ENCODE measurements around the gene SEC16B.

The SEC16B gene

DNA sequence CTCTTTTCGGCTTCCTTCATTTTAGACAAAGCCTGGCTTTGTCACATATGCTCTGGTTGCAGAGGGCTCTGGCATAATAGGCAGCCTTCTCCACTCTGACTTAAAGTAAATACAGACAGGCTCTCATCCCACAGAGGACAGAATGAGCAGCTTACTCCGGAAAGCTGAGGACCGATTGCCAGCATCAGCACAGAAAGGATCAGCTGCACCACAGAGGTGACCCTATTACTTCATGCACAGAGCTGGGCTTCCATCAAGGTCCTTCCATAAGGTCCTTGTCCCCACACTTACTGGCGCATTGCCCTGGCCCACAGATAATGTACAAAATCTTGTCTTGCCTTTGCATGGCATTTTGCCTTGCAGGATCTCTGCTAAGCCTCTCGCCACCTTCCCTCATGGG is 67.6 kb downstream of the SEC16B start:
- DNase-seq, result no peak

DNA sequence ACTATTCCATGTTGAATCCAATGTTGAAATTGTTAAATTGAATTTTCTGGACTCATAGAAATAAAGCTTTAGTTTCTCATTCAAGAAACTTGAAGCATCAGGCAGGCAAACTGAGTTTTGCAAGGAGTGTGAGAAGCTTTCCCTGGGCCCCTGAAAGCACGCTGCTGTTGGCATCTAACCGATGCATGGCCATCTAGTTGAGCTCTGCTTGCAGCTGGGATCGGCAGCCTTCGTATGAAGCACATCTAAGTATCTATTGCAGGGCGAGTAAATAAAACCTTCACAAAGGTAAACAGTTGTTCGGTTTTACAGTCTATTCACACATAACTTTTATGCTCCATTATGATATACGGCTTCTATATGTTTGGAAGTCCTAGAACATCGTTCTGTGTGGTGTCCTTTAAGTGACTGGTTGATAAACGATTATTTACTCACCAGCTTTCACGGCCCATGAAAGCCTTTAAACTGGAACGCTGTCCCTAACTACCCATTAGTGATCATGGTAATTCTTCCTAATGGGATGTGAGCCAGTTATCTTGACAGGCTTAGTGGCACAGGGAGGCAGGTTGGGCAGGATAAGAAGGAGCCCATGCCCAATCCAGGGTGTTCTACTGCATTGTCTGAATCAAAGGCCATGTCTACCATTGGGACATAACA is 71.7 kb downstream of the SEC16B start:
- DNase-seq, result no peak

DNA sequence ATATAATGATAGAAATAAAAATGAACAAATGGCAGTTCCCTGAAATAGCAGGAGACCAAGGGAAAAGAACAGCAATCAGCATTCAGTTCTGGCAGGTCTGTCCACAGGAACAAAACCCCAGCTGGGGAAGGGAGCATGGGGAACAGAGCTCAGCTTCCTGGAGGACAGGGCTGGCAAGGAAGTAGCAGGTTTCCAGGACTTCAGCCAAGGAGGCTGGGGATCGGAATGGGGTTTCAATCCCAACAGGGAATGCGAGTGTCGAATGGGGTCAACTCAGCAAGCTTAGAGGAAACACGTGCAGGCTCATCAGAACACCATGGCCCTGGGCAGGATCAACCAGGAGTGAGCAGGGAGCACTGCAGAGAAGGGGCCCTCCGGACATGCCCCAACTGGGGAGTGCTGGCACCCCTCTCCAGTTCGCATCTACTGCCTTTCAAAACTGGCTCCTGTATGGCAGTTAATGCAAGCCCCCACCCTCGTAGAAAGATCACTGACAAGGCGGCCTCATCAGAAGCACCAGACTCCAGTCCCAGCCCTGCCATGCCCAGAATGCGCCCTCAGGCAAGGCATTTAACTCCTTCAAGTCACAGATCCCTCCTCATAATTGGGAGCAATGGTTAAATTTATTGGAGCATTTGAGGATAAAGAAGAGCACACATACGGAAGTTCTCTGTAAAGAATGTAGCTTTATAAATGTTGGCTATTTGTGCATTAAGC is 72.4 kb downstream of the SEC16B start:
- DNase-seq, result no peak

Data from NCI-H524 (cell line).